ENCODE data around the gene KDM4C.

DNA sequence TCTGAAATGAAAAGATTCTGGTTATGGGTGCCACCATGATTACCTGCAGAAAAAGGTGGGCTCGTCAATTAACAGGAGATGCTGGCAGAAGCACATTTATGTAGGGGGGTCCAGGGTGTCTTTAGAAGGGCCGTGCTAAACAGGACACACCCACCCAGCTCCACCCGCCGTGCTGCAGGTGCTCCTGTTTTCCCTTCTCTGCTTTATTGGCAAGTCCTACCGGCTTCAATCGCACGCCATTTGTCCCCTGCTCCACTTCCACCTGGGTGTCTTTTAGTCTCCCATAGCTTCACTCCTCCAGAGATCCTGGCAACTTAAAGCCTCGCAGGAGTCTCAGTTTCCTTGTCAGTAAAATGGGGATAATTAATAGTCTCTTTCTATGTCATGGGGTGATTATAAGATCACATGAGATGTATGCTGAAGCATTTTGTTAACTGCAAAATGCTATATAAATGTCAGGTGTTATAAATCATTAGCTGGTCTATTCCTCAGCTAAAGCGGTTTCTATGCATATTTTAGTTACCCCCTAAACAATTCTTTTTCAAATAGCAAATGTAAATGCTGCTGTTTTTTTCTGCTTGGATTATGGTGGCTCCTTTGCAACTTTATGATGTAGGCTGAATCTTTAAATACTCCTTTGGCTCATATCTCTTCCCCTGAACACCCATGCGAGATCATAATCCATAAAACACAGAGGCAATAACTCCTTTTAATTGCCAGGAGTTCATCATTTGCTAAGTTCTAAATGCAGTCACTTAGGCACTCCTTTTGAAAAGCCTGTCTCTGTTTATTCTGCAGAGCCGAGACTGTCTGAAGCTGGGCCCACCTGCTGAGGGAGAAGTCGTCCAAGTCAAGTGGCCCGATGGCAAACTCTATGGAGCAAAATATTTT is 406.9 kb downstream of the KDM4C start:
- TF ChIP-seq, protein P1, sequence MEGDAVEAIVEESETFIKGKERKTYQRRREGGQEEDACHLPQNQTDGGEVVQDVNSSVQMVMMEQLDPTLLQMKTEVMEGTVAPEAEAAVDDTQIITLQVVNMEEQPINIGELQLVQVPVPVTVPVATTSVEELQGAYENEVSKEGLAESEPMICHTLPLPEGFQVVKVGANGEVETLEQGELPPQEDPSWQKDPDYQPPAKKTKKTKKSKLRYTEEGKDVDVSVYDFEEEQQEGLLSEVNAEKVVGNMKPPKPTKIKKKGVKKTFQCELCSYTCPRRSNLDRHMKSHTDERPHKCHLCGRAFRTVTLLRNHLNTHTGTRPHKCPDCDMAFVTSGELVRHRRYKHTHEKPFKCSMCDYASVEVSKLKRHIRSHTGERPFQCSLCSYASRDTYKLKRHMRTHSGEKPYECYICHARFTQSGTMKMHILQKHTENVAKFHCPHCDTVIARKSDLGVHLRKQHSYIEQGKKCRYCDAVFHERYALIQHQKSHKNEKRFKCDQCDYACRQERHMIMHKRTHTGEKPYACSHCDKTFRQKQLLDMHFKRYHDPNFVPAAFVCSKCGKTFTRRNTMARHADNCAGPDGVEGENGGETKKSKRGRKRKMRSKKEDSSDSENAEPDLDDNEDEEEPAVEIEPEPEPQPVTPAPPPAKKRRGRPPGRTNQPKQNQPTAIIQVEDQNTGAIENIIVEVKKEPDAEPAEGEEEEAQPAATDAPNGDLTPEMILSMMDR (conservative IDR thresholded peaks at IDR 0.05 in 1 of 2, IDR thresholded peaks at IDR 0.05 in 1 of 2; ENCODE audit: low read depth in 1 of 2, low read length in 2 of 2), result no peak
- TF ChIP-seq EZH2 (IDR thresholded peaks at IDR 0.05; ENCODE audit: low read length, missing control alignments), result no peak
